Adrenal gland (tissue), 12 donors: ENCODE data around the gene TRIM66. TPM values are rescaled to one million over a fixed set of nuclear protein-coding genes. Genes with fewer than 3 reads are reported as not detected.
A peak's percentile ranks its signal among the peaks of the same experiment; 100 is the strongest.

Source experiments
- DNase-seq, 7 donors: peaks; one replicate each; pipeline ENCODE4 v3.0.0-alpha.2; 2019 to 2020
- H3K27ac ChIP-seq, 5 donors: fragments of 200-600 bp; sonication (generic) in 4 of 5; 1 replicate in 3 of 5; 2 replicates in 2 of 5; pipeline versions ENCODE4 v1.5.1 to v1.8.0; 2016 to 2020; ENCODE audit warnings: mild to moderate bottlenecking in 1 of 5
- H3K27me3 ChIP-seq: fragments of 200-600 bp; 2 replicates; pipeline ENCODE4 v1.8.0; 2021
- H3K36me3 ChIP-seq, 2 donors: fragments of 200-600 bp; replicated peaks in 1 of 2; 1 replicate in 1 of 2; 2 replicates in 1 of 2; pipeline versions ENCODE4 v1.5.1 to v1.8.0; 2018 to 2022
- H3K4me1 ChIP-seq, 2 donors: fragments of 200-600 bp; replicated peaks in 1 of 2; 1 replicate in 1 of 2; 2 replicates in 1 of 2; pipeline versions ENCODE4 v1.5.1 to v1.8.0; 2018 to 2021
- H3K4me3 ChIP-seq, 4 donors: fragments of 200-600 bp; sonication (generic) in 3 of 4; one replicate each; pipeline ENCODE4 v1.5.1; 2016 to 2018
- H3K9me3 ChIP-seq, 3 donors: fragments of 200-600 bp; sonication (generic) in 1 of 3; replicated peaks in 1 of 3; 1 replicate in 2 of 3; 2 replicates in 1 of 3; pipeline versions ENCODE4 v1.5.1 to v1.8.0; 2016 to 2021
- POLR2A ChIP-seq, 2 donors: fragments of 450-650 bp; IDR thresholded peaks; one replicate each; pipeline ENCODE4 v1.6.1; 2017; ENCODE audit warnings: antibody characterized with exemption in 2 of 2, mild to moderate bottlenecking in 2 of 2, moderate library complexity in 1 of 2
- WGBS, 4 donors: extraction: QIAGEN DNeasy Blood & Tissue Kit in 2 of 4; methylation state at CpG; one replicate each; pipeline versions ENCODE4 v1.1.5 to v1.1.7; 2013 to 2017; 5-methylcytosine and 5-hydroxymethylcytosine counted together
- intact Hi-C, 2 donors: fragments of 100-400 bp; cut with DNase I; formaldehyde crosslinking; loops; one replicate each; pipeline versions ENCODE4 v1.14.1 to v1.15.0; 2022 to 2023
- polyA plus RNA-seq, 3 donors: library from polyadenylated mRNA; stranded (reverse); fragments of 200-250 nt in 2 of 3; fragments of 350-450 nt in 1 of 3; fragmentation: Illumina TruSeq in 1 of 3; extraction: RNeasy Lipid Tissue Mini Kit (QIAGEN cat#74804) in 1 of 3; gene quantifications; one replicate each; pipeline ENCODE4 v1.2.3, GENCODE V29; 2013 to 2014
- total RNA-seq, 9 donors: library from RNA; depleted of rRNA in 4 of 9; stranded (reverse); fragments of >200 nt in 4 of 9; fragments of 120-200 nt in 1 of 9; fragmentation: NEBNext Ultra II Directional in 1 of 9; extraction: Animal tissue kit (Norgen Biotek cat#: 25700) in 1 of 9; gene quantifications; one replicate each; pipeline versions ENCODE4 v1.1.0 to v1.2.4, GENCODE V29; 2013 to 2023
- TF ChIP-seq, protein P1 (sequence below), 6 experiments: fragments of 450-650 bp in 4 of 6; fragments of 200-600 bp in 2 of 6; sonication (generic) in 1 of 6; IDR thresholded peaks; 1 replicate in 5 of 6; 2 replicates in 1 of 6; pipeline versions ENCODE4 v1.5.1 to v1.8.0; 2016 to 2021; ENCODE audit warnings: antibody characterized with exemption in 6 of 6, mild to moderate bottlenecking in 2 of 6, moderate library complexity in 1 of 6
- donor health status: healthy with polysubstance abuse.
- donor health status: Bipolar disorder and iron deficiency.
- donor health status: DM: yes; HTN: yes; CAD: no.
- donor health status: DM: no; HTN: no; CAD: no.
- donor health status: DM: no; HTN: no; CAD: no.
- donor health status: DM: yes; HTN: yes; CAD: no.

Gene TRIM66
- total and polyA plus RNA-seq, 12 donors, result 3.6 to 18.4 (median 8.3) TPM

DNA sequence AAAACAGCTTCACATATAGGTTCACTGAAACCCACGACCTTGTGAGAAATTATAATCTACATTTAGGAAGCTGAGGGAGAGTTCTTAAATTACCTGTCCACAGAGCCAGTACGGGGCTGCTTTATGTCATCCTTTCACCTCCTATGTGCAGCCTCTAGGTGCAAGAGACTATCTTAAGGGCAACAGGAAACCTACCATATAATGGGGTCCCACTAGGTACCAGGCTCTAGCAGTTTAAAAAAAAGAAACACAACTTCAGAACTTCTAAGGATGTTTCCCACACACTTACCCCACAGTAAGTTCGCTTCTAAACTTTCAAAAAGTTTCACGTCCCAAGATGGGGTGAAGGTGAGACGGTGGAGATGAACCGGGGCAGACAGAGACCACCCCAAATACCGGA, 89.0 kb downstream of the TRIM66 start:
- Histone ChIP-seq H3K4me3 (peak overlapping the region in 2 of 4 donors; percentile 52 to 68), H3K9me3 (no peaks in the 10 kb centered on the region), H3K4me1 (peaks cover 0 to 5% of the 10 kb centered on the region in 2 donors), H3K27me3 (no peaks in the 10 kb centered on the region), H3K36me3 (no peaks in the 10 kb centered on the region), H3K27ac (no peak overlapping the region)
- TF ChIP-seq, protein P1, sequence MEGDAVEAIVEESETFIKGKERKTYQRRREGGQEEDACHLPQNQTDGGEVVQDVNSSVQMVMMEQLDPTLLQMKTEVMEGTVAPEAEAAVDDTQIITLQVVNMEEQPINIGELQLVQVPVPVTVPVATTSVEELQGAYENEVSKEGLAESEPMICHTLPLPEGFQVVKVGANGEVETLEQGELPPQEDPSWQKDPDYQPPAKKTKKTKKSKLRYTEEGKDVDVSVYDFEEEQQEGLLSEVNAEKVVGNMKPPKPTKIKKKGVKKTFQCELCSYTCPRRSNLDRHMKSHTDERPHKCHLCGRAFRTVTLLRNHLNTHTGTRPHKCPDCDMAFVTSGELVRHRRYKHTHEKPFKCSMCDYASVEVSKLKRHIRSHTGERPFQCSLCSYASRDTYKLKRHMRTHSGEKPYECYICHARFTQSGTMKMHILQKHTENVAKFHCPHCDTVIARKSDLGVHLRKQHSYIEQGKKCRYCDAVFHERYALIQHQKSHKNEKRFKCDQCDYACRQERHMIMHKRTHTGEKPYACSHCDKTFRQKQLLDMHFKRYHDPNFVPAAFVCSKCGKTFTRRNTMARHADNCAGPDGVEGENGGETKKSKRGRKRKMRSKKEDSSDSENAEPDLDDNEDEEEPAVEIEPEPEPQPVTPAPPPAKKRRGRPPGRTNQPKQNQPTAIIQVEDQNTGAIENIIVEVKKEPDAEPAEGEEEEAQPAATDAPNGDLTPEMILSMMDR (IDR thresholded peaks at IDR 0.05), result no peak
- DNase-seq, result no peak
- intact Hi-C loops, result no loop called here
- 12 to 27% (median 15%) methylated on average over 7 of the region's 7 CpGs for WGBS, 4 donors

DNA sequence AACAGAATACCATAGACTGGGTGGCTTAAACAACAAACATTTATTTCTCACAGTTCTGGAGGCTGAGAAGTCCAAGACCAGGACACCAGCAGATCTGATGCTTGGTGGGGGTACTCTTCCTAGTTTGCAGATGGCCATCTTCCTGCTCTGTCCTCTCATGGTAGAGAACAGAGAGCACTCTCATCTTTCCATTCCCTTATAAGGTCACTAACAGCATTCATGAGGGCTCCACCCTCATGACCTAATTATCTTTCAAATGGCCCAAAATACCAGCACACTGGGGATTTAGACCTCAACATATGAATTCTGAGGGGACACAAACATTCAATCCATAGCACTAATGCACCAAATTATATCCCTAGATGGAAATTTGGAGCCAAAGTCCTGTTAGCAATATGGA, 94.5 kb downstream of the TRIM66 start:
- Histone ChIP-seq H3K27ac (no peak overlapping the region), H3K36me3 (no peaks in the 10 kb centered on the region), H3K9me3 (no peaks in the 10 kb centered on the region), H3K4me3 (no peak overlapping the region), H3K4me1 (peaks cover 12 to 16% of the 10 kb centered on the region in 2 donors), H3K27me3 (no peaks in the 10 kb centered on the region)
- DNase-seq, result no peak
- intact Hi-C loops, result no loop called here
- TF ChIP-seq, protein P1 (IDR thresholded peaks at IDR 0.05), result no peak
- TF ChIP-seq POLR2A (IDR thresholded peaks at IDR 0.05), result no peak

- no peak for TF ChIP-seq POLR2A (IDR thresholded peaks at IDR 0.05)
- TF ChIP-seq, protein P1 (IDR thresholded peaks at IDR 0.05), result no peak
- intact Hi-C loops, result no loop called here
- Histone ChIP-seq H3K36me3 (no peaks in the 10 kb centered on the region), H3K27me3 (no peaks in the 10 kb centered on the region), H3K9me3 (no peaks in the 10 kb centered on the region), H3K27ac (no peak overlapping the region), H3K4me3 (no peak overlapping the region), H3K4me1 (peaks cover 12 to 16% of the 10 kb centered on the region in 2 donors)
- 43 to 68% (median 51%) methylated on average over 2 of the region's 2 CpGs for WGBS, 4 donors
- DNase-seq, result peak in 1 of 7 donors; percentile 26
Observed at GRCh38 chr11:8586805-8587204, 95.7 kb downstream of the TRIM66 start.

DNA sequence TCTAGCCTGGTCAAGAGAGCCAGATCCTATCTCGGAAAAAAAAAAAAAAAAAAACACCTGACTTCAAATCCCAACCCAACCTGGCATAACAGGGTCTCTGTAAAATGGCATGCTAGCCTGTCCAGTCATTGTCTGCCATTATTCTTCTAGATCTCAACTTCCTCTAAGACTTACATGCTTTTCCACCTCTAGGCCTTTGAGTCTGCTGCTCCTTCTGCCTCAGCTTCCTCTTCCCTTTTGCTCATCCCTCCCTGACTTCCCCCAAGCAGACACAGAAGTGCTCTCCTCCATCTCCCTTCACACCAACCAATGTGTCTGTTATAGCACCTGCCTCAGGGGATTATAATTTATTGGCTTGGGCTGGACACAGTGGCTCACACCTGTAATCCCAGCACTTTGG, 96.3 kb downstream of the TRIM66 start:
- intact Hi-C loops, result no loop called here
- DNase-seq, result no peak
- no peak overlapping the region for H3K4me3 ChIP-seq
- peaks cover 12 to 16% of the 10 kb centered on the region in 2 donors for H3K4me1 ChIP-seq
- no peaks in the 10 kb centered on the region for H3K27me3 ChIP-seq
- 81 to 100% (median 91%) methylated on average over 1 of the region's 1 CpG for WGBS, 4 donors
- no peak overlapping the region for H3K27ac ChIP-seq
- no peaks in the 10 kb centered on the region for H3K9me3 ChIP-seq
- H3K36me3 ChIP-seq, result no peaks in the 10 kb centered on the region
- no peak for TF ChIP-seq POLR2A (IDR thresholded peaks at IDR 0.05)
- TF ChIP-seq, protein P1 (IDR thresholded peaks at IDR 0.05), result no peak
